Measurements from ENCODE around the gene EIF5A2.
A peak's percentile ranks its signal among the peaks of the same experiment; 100 is the strongest.
"Not testable (repeated sequence)": the region's sequence is repeated elsewhere in the genome, so short reads cannot be mapped to it uniquely, and the experiment has no call there.

Gene EIF5A2

GRCh38 chr3:170893895-170894294 lies 14.5 kb downstream of the EIF5A2 start:
- DNase-seq (ENCODE audit: low spot score), result no peak
- TF ChIP-seq, protein P1, sequence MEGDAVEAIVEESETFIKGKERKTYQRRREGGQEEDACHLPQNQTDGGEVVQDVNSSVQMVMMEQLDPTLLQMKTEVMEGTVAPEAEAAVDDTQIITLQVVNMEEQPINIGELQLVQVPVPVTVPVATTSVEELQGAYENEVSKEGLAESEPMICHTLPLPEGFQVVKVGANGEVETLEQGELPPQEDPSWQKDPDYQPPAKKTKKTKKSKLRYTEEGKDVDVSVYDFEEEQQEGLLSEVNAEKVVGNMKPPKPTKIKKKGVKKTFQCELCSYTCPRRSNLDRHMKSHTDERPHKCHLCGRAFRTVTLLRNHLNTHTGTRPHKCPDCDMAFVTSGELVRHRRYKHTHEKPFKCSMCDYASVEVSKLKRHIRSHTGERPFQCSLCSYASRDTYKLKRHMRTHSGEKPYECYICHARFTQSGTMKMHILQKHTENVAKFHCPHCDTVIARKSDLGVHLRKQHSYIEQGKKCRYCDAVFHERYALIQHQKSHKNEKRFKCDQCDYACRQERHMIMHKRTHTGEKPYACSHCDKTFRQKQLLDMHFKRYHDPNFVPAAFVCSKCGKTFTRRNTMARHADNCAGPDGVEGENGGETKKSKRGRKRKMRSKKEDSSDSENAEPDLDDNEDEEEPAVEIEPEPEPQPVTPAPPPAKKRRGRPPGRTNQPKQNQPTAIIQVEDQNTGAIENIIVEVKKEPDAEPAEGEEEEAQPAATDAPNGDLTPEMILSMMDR (IDR thresholded peaks at IDR 0.05; ENCODE audit: extremely low read depth, missing control alignments), result no peak

GRCh38 chr3:170889630-170890029 lies 18.8 kb downstream of the EIF5A2 start:
- TF ChIP-seq, protein P1 (IDR thresholded peaks at IDR 0.05; ENCODE audit: extremely low read depth, missing control alignments), result no peak
- no peak for DNase-seq (ENCODE audit: low spot score)

DNA sequence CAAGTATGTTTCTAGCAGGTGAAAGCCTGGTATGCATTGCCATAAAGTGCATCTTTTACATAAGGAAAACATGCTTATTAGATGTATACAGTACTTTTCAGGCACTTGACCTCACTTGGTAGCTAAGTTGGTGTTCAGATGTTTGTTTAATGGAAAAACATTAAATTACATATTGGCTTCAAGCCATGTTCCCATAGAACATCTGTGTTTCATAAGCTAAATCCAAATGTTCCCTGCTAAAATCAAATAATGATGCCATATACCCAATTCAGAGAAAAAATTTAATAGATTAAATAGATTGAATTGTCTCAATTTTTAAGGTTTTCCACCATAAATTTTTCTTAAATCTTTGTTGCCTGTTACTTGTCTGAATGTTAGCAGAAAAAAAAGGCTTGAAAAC lies 19.3 kb downstream of the EIF5A2 start:
- TF ChIP-seq, protein P1 (IDR thresholded peaks at IDR 0.05; ENCODE audit: extremely low read depth, missing control alignments), result no peak
- no peak for DNase-seq (ENCODE audit: low spot score)

DNA sequence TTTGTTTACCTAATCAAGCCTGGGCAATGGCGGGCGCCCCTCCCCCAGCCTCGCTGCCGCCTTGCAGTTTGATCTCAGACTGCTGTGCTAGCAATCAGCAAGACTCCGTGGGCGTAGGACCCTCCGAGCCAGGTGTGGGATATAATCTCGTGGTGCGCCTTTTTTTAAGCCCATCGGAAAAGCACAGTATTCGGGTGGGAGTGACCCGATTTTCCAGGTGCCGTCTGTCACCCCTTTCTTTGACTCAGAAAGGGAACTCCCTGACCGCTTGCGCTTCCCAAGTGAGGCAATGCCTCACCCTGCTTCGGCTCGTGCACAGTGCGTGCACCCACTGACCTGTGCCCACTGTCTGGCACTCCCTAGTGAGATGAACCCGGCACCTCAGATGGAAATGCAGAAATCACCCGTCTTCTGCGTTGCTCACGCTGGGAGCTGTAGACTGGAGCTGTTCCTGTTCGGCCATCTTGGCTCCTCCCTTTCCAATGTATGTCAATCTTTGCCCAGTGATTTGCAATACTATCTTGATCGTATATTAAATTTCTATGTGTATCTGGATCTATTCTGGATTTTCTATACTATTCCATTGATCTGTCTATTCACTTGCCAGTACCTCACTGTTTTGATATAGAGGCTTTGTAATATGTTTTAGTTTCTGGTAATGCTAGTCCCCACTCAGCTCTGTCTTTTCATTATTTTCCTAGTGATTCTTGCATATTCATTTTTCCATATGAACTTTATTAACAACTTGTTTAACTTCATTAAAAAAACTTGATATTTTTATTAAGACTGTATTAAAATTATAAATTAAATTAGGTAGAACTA lies 24.1 kb downstream of the EIF5A2 start:
- DNase-seq (ENCODE audit: low spot score), result not testable (repeated sequence)

- not testable (repeated sequence) for DNase-seq (ENCODE audit: low spot score)
Observed at GRCh38 chr3:170878688-170879087, 29.7 kb downstream of the EIF5A2 start.

DNA sequence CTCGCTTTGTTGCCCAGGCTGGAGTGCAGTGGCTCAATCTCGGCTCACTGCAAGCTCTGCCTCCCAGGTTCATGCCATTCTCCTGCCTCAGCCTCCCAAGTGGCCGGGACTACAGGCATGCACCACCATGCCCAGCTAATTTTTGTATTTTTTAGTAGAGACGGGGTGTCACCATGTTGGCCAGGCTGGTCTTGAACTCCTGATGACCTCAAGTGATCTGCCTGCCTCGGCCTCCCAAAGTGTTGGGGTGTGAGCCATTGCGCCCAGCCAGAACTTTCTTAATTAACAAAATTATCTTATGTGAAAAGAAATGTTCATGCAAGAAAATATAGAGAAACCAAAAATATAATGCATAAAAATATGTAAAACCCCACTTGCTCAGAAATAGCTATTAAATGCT lies 31.1 kb downstream of the EIF5A2 start:
- DNase-seq (ENCODE audit: low spot score), result not testable (repeated sequence)

- TF ChIP-seq, protein P1 (IDR thresholded peaks at IDR 0.05; ENCODE audit: extremely low read depth, missing control alignments), result no peak
- no peak for DNase-seq (ENCODE audit: low spot score)
Observed at GRCh38 chr3:170876537-170876936, 31.9 kb downstream of the EIF5A2 start.

- TF ChIP-seq, protein P1 (IDR thresholded peaks at IDR 0.05; ENCODE audit: extremely low read depth, missing control alignments), result no peak
- DNase-seq (ENCODE audit: low spot score), result peak; percentile 88
Observed at GRCh38 chr3:170869645-170870593, 38.5 kb downstream of the EIF5A2 start, which contains the start of gene RPL22L1. TSS of gene RPL22L1 (minus strand) at chr3:170870195. CDS start at chr3:170870167, 28 bp downstream.

Data from GM20000 (cell line).